ENCODE data around the gene DKK2.
"Not testable (repeated sequence)": the region's sequence is repeated elsewhere in the genome, so short reads cannot be mapped to it uniquely, and the experiment has no call there.

Gene DKK2

DNA sequence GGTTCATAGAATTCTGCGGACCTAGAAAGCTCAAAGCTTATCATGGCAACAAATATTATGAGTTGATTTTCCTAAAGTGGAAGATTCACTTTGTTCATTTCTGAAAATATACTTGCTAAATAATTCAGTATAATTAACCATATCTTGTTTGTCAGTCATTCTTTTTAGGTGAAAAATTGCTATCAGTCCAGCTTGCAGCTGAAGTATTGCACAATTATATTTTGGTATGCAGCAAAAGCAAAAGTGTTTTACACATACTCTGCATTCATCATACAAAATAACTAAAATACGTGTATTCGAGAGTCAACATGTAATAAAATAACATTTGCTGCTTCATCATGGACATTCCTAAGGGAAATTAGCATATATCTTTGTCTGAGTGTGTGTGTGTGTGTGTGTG lies 24.8 kb downstream of the DKK2 start:
- no peak for DNase-seq

DNA sequence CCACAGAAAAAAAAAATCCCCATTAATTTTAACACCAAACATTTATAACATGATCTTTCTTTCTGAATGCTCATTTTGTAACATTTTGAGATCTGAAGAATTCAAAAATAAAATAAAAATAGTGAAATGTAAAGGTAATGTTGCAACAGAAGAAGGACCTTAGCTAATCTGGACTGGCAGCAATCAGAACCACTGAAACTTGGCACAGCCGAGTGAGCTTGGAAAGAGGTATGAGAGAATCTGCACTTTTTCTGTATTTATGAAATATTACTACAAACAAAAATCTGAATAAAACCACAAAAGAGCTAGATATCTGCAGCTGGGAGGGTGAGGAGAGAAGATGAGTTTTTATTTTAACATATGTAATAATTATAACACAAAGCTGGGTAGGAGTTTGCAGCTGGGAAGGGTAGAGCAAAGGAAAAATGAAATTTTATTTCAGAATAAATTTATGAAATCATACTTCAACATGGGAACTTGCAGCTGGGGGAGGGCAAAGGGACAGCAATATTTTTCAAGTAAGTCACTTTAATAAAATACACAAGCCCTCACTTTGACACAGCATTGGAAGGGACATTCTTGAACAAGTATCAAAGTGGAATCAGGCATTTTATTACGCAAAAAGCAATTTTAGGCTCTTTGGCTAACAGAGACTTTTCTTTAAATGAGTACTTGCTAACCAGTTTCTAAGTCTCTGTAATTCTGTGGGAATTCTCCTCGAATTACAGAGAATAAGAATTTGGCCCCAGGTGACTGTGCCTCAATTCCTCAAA lies 26.7 kb downstream of the DKK2 start:
- DNase-seq = no peak

DNA sequence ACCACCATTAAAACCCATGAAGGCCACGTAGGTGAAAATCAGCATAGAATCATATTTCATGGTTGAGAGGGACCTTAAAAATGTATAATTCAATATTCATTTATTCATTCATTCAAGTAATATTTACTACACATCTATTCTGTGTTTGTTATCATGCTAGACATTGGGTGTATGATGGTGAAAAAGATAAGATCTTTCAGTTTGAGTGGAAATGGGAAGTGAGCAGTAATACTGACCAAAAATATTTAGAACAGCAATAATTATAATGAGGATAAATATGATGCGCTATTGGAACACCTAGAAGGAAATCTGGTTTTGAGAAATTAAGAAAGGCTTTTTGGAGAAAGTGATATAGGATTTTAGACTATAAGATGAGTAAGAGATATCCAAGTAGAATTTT lies 28.0 kb downstream of the DKK2 start:
- no peak for DNase-seq

- no peak for DNase-seq
These were observed 29.9 kb downstream of the DKK2 start for GRCh38 chr4:107006218-107006617.

- DNase-seq = no peak
These were observed 39.6 kb downstream of the DKK2 start for GRCh38 chr4:106996490-106996889.

- no peak for DNase-seq
These were observed 42.3 kb downstream of the DKK2 start for GRCh38 chr4:106993827-106994226.

DNA sequence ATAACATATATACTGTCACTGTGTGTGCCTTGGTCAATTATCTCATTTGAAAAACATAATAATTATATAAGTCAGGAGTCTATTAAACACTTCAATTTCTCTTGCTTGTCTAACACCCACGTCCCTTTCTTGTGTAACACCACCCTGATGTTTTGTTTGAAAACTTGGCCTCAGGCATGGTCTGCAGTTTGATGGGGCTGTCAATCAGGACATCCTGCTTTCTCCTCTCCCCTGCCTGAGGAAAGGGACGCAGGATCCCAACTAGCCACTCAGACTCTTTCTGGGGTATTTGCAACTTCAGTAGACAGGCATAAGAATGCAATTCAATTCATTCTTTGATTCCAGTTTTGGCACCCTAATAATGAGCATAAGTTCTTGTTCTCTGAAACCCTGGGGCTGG lies 48.8 kb downstream of the DKK2 start:
- no peak for DNase-seq

GRCh38 chr4:106986486-106986885 lies 49.6 kb downstream of the DKK2 start:
- DNase-seq = no peak

GRCh38 chr4:106985830-106986229 lies 50.3 kb downstream of the DKK2 start:
- DNase-seq = no peak

- no peak for DNase-seq
These were observed 53.4 kb downstream of the DKK2 start for GRCh38 chr4:106982711-106983211.

- no peak for DNase-seq
These were observed 54.7 kb downstream of the DKK2 start for GRCh38 chr4:106981431-106981830.

DNA sequence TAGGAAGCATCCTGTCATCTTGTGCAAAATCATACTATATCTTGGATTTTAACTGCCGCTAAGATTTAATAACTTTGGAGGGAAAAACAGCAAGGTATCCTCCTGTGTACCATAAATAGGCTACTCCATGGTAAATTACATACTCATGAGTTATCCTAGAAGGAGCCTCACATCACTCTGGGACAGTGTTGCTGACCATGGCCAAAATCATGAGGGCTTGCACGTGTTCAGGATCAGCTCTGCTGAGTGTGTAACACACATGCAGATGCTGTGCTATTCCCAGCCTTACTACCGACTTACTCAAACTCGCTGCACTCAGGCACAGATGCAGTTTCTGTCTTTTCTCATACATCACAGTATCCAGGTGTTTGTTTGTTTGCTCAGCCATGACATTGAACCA lies 56.6 kb downstream of the DKK2 start:
- DNase-seq = no peak

GRCh38 chr4:106978046-106978774 lies 57.9 kb downstream of the DKK2 start:
- DNase-seq = no peak

GRCh38 chr4:106971636-106972035 lies 64.5 kb downstream of the DKK2 start:
- no peak for DNase-seq

GRCh38 chr4:106967892-106968291 lies 68.2 kb downstream of the DKK2 start:
- DNase-seq = no peak

- DNase-seq = no peak
These were observed 82.9 kb downstream of the DKK2 start for GRCh38 chr4:106953036-106953705.

- no peak for DNase-seq
These were observed 84.2 kb downstream of the DKK2 start for GRCh38 chr4:106951891-106952290.

- DNase-seq = no peak
These were observed 94.3 kb downstream of the DKK2 start for GRCh38 chr4:106941841-106942240.

DNA sequence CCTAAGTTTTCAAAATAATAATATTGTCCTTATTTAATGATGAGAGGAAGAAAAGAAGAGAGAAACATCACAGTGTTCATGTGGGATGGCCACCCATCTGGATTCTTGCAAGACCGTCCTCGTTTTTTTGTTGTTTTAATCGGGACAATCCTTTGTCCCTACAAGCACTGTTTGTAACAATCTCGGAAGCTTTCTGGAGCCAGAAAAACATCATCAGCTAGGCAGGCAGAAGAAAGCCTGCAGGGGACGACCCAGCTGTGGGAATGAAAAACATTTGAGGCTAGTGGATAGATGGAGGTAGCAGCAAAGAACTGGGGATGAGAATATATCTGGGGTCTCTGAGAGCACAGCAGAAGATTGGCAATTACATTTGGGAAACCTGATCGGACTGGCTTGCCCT lies 105.6 kb downstream of the DKK2 start:
- no peak for DNase-seq

GRCh38 chr4:106929248-106929647 lies 106.9 kb downstream of the DKK2 start:
- DNase-seq = no peak

- DNase-seq = no peak
These were observed 121.9 kb downstream of the DKK2 start for GRCh38 chr4:106914223-106914622.

- DNase-seq = no peak
These were observed 126.5 kb downstream of the DKK2 start for GRCh38 chr4:106909486-106910188.

DNA sequence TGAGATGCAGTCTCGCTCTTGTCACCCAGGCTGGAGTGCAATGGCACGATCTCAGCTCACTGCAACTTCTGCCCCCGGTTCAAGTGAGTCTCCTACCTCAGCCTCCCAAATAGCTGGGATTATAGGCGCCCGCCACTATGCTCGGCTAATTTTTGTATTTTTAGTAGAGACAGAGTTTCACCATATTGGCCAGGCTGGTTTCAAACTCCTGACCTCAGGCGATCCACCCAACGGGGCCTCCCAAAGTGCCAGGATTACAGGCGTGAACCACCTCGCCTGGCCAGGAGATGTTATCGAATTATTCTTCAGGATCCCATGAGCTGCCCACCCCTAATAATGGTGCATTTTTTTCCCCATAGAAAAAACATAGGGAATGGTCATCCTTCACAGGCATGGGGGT lies 128.1 kb downstream of the DKK2 start:
- DNase-seq = not testable (repeated sequence)
